Measurements from ENCODE around the gene STX1A.

DNA sequence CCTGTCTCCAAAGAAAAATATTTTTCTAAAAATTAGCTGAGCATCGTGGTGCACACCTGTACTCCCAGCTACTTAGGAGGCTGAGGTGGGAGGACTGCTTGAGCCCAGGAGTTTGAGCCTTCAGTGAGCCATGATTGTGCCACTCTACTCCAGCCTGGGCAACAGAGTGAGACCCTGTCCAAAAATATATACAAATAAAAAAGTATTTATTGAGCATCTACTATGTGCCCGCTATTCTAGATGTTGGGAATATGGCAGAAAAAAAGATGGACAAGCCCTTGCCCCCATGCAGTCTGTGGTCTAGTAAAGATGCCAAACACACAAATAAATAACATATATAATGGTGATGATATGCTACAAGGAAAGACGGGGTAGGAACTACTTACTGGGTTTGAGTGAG, 4.3 kb upstream of the STX1A start:
- no peak for TF ChIP-seq CTCF (IDR thresholded peaks at IDR 0.05; ENCODE audit: low read length)
- no peak for TF ChIP-seq EZH2 (IDR thresholded peaks at IDR 0.05; ENCODE audit: borderline replicate concordance, low read length)

Data from OCI-LY1 (cell line).